HepG2 (cell line): ENCODE data around the gene SRCAP. TPM values are rescaled to one million over a fixed set of nuclear protein-coding genes. Genes with fewer than 3 reads are reported as not detected.

Source experiments
- AGO1 ChIP-seq: fragments of 200-400 bp; formaldehyde crosslinking; IDR thresholded peaks from 2 replicates; pipeline ENCODE4 v1.6.1; 2017; ENCODE audit warnings: mild to moderate bottlenecking, low read depth, low read length, moderate library complexity; ENCODE audit not compliant: poor library complexity, severe bottlenecking
- BCL6 ChIP-seq: IDR thresholded peaks from 2 replicates; pipeline ENCODE4 v1.6.1; 2016; ENCODE audit warnings: missing genetic modification reagents, missing compliant biosample characterization
- ELF3 ChIP-seq: IDR thresholded peaks from 2 replicates; pipeline ENCODE4 v1.6.1; 2016; ENCODE audit warnings: missing genetic modification reagents, missing compliant biosample characterization
- HES4 ChIP-seq: sonication (generic); formaldehyde crosslinking; IDR thresholded peaks from 2 replicates; pipeline ENCODE4 v1.9.0; 2021; ENCODE audit warnings: mild to moderate bottlenecking, missing genetic modification reagents, borderline replicate concordance
- LCORL ChIP-seq, 2 experiments: fragments of 450-650 bp in 1 of 2; sonication (generic) in 1 of 2; formaldehyde crosslinking in 1 of 2; IDR thresholded peaks; 2 replicates each; pipeline versions ENCODE4 v1.5.0 to v1.6.1; 2017 to 2020; ENCODE audit warnings: antibody characterized with exemption in 1 of 2, missing genetic modification reagents in 1 of 2
- MAFG ChIP-seq: sonication (generic); formaldehyde crosslinking; IDR thresholded peaks from 2 replicates; pipeline ENCODE4 v1.5.1; 2020; ENCODE audit warnings: mild to moderate bottlenecking, missing genetic modification reagents
- NONO ChIP-seq, 2 experiments: fragments of 450-650 bp in 1 of 2; sonication (generic) in 1 of 2; formaldehyde crosslinking in 1 of 2; IDR thresholded peaks in 1 of 2; conservative IDR thresholded peaks in 1 of 2; 2 replicates each; pipeline versions ENCODE4 v1.6.1 to v1.8.0; 2017 to 2022; ENCODE audit warnings: mild to moderate bottlenecking in 1 of 2, missing genetic modification reagents in 1 of 2, moderate library complexity in 1 of 2
- ZNF235 ChIP-seq: sonication (generic); formaldehyde crosslinking; IDR thresholded peaks from 2 replicates; pipeline ENCODE4 v1.8.1; 2023; ENCODE audit warnings: mild to moderate bottlenecking, missing genetic modification reagents, borderline replicate concordance
- ZNF331 ChIP-seq: sonication (generic); formaldehyde crosslinking; IDR thresholded peaks from 2 replicates; pipeline ENCODE4 v1.4.0; 2020; ENCODE audit warnings: missing genetic modification reagents
- ZNF773 ChIP-seq: sonication (generic); formaldehyde crosslinking; IDR thresholded peaks from 2 replicates; pipeline ENCODE4 v1.4.0; 2020; ENCODE audit warnings: missing genetic modification reagents, borderline replicate concordance
- polyA plus RNA-seq, 8 experiments: library from polyadenylated mRNA; depleted of rRNA in 3 of 8; stranded (reverse) in 7 of 8; unstranded in 1 of 8; fragments of >200 nt; fragmentation: Illumina TruSeq in 4 of 8; extraction: Trizol in 4 of 8; gene quantifications; 2 replicates each; pipeline versions ENCODE4 v1.2.1 to v1.2.3, GENCODE V29; 2011 to 2016; ENCODE audit warnings: low read depth in 4 of 8, missing spikeins in 1 of 8, mixed read lengths in 1 of 8; ENCODE audit not compliant: insufficient read depth in 1 of 8
- total RNA-seq, 5 experiments: library from RNA; depleted of rRNA; stranded (reverse); fragments of >200 nt; fragmentation: Illumina TruSeq; extraction: Trizol; gene quantifications; 2 replicates each; pipeline ENCODE4 v1.2.3, GENCODE V29; 2016; ENCODE audit warnings: low read depth in 1 of 5
- TF ChIP-seq, protein P1 (sequence below), 2 experiments: sonication (generic) in 1 of 2; formaldehyde crosslinking in 1 of 2; IDR thresholded peaks; 2 replicates each; pipeline versions ENCODE4 v1.4.0 to v1.6.1; 2016 to 2020; ENCODE audit warnings: borderline replicate concordance in 1 of 2, low read depth in 1 of 2, mild to moderate bottlenecking in 1 of 2, missing genetic modification reagents in 1 of 2
- TF ChIP-seq, protein P2 (sequence below): IDR thresholded peaks from 2 replicates; pipeline ENCODE4 v1.6.1; 2012; ENCODE audit warnings: low read depth, low read length, improper control_type of control experiment
- TF ChIP-seq, protein P3 (sequence below): sonication (generic); formaldehyde crosslinking; IDR thresholded peaks from 2 replicates; pipeline ENCODE4 v1.4.0; 2020; ENCODE audit warnings: missing genetic modification reagents, mild to moderate bottlenecking, borderline replicate concordance
- TF ChIP-seq, protein P4 (sequence below): sonication (generic); formaldehyde crosslinking; IDR thresholded peaks from 2 replicates; pipeline ENCODE4 v1.4.0; 2020; ENCODE audit warnings: missing genetic modification reagents
- TF ChIP-seq, protein P5 (sequence below): sonication (generic); formaldehyde crosslinking; IDR thresholded peaks from 2 replicates; pipeline ENCODE4 v1.8.0; 2022; ENCODE audit warnings: mild to moderate bottlenecking, missing genetic modification reagents; ENCODE audit not compliant: insufficient replicate concordance

The SRCAP gene
- total and polyA plus RNA-seq, 2 of the 13 experiments (the other 11 are each of a cell fraction or from before 2014, with no cell fraction given), result 4.9 to 9.0 TPM

DNA sequence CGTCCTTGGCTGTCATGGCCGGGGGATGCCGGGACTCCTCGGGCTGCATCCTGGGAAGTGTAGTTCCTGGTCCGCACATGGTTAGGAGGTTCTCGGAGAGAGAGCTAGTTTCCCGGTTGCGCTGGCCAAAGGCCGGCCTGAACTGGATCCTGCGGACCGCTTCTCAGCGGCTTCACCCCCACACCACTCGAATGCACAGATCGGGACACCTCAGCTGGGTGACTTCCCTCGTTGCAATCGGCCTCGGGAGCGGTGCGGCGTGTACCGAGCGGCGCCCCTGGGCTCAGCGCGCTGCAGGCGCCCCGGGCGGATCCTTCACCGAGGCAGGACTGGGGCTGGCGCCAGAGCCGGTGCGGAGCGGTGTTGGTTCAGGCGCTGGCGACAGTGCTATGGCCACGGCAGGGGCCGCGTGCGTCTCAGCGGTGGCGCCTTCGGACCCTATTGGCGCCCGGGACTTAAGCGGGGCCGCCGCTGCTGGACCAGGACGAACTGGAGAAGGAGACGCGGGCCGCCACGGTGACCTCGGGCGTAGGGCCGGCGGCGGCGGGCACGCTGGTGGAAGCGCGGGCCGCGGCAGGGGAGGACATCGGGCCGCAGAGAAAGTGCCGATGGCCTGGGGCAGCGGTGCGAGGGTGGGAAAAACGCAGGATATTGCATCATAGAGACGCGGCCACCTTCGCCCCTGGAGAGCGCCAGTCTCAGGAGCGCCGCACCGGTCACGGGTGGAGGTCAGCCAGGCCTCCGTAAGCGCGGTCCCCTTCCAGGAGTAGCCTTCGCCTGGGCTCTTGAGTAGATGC, 76.6 kb downstream of the SRCAP start (continued):
- TF ChIP-seq ZNF235 (CRISPR knock-in tag) (0 out of 2 replicates have a peak, but pooled peaks have one; percentile 71), MAFG (no peak), NONO (IDR thresholded peaks at IDR 0.05) (no peak), NONO (CRISPR knock-in tag; conservative IDR thresholded peaks at IDR 0.05) (peak; percentile 89), ELF3 (CRISPR knock-in tag) (peak; percentile 80), ZNF773 (CRISPR knock-in tag) (0 out of 2 replicates have a peak, but pooled peaks have one; percentile 23), AGO1 (peak; percentile 99), BCL6 (CRISPR knock-in tag) (peak; percentile 54; the same call in 1 of the 2 replicates), LCORL (IDR thresholded peaks at IDR 0.05) (no peak), LCORL (CRISPR knock-in tag; IDR thresholded peaks at IDR 0.05) (peak; percentile 97), HES4 (CRISPR knock-in tag) (peak; percentile 93), ZNF331 (peak; percentile 66)
- TF ChIP-seq, protein P1, sequence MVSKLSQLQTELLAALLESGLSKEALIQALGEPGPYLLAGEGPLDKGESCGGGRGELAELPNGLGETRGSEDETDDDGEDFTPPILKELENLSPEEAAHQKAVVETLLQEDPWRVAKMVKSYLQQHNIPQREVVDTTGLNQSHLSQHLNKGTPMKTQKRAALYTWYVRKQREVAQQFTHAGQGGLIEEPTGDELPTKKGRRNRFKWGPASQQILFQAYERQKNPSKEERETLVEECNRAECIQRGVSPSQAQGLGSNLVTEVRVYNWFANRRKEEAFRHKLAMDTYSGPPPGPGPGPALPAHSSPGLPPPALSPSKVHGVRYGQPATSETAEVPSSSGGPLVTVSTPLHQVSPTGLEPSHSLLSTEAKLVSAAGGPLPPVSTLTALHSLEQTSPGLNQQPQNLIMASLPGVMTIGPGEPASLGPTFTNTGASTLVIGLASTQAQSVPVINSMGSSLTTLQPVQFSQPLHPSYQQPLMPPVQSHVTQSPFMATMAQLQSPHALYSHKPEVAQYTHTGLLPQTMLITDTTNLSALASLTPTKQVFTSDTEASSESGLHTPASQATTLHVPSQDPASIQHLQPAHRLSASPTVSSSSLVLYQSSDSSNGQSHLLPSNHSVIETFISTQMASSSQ (IDR thresholded peaks at IDR 0.05; ENCODE audit: low read depth), result no peak
- TF ChIP-seq, protein P1 (CRISPR knock-in tag; IDR thresholded peaks at IDR 0.05; ENCODE audit: borderline replicate concordance), result peak; percentile 43
- TF ChIP-seq, protein P2, sequence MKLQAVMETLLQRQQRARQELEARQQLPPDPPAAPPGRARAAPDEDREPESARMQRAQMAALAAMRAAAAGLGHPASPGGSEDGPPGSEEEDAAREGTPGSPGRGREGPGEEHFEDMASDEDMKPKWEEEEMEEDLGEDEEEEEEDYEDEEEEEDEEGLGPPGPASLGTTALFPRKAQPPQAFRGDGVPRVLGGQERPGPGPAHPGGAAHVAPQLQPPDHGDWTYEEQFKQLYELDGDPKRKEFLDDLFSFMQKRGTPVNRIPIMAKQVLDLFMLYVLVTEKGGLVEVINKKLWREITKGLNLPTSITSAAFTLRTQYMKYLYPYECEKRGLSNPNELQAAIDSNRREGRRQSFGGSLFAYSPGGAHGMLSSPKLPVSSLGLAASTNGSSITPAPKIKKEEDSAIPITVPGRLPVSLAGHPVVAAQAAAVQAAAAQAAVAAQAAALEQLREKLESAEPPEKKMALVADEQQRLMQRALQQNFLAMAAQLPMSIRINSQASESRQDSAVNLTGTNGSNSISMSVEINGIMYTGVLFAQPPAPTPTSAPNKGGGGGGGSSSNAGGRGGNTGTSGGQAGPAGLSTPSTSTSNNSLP, result no peak
- TF ChIP-seq, protein P3, sequence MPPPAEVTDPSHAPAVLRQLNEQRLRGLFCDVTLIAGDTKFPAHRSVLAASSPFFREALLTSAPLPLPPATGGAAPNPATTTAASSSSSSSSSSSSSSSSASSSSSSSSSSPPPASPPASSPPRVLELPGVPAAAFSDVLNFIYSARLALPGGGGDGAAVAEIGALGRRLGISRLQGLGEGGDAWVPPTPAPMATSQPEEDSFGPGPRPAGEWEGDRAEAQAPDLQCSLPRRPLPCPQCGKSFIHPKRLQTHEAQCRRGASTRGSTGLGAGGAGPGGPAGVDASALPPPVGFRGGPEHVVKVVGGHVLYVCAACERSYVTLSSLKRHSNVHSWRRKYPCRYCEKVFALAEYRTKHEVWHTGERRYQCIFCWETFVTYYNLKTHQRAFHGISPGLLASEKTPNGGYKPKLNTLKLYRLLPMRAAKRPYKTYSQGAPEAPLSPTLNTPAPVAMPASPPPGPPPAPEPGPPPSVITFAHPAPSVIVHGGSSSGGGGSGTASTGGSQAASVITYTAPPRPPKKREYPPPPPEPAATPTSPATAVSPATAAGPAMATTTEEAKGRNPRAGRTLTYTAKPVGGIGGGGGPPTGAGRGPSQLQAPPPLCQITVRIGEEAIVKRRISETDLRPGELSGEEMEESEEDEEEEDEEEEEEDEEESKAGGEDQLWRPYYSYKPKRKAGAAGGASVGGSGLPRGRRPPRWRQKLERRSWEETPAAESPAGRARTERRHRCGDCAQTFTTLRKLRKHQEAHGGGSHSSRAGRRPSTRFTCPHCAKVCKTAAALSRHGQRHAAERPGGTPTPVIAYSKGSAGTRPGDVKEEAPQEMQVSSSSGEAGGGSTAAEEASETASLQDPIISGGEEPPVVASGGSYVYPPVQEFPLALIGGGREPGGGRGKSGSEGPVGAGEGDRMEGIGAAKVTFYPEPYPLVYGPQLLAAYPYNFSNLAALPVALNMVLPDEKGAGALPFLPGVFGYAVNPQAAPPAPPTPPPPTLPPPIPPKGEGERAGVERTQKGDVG (CRISPR knock-in tag), result peak; percentile 94; the same call in 1 of the 2 replicates
- TF ChIP-seq, protein P4, sequence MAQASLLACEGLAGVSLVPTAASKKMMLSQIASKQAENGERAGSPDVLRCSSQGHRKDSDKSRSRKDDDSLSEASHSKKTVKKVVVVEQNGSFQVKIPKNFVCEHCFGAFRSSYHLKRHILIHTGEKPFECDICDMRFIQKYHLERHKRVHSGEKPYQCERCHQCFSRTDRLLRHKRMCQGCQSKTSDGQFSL, result peak; percentile 68; the same call in 1 of the 2 replicates
- TF ChIP-seq, protein P5, sequence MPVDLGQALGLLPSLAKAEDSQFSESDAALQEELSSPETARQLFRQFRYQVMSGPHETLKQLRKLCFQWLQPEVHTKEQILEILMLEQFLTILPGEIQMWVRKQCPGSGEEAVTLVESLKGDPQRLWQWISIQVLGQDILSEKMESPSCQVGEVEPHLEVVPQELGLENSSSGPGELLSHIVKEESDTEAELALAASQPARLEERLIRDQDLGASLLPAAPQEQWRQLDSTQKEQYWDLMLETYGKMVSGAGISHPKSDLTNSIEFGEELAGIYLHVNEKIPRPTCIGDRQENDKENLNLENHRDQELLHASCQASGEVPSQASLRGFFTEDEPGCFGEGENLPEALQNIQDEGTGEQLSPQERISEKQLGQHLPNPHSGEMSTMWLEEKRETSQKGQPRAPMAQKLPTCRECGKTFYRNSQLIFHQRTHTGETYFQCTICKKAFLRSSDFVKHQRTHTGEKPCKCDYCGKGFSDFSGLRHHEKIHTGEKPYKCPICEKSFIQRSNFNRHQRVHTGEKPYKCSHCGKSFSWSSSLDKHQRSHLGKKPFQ (CRISPR knock-in tag), result peak; percentile 82
